GM18517 (cell line): Measurements from ENCODE around the gene RGS12.

Experiments
- ATAC-seq: cut with Tn5 transposase; IDR thresholded peaks from one replicate; pipeline ENCODE4 v1.9.1; 2021; ENCODE audit warnings: mild to moderate bottlenecking, moderate library complexity; ENCODE audit not compliant: unreplicated experiment

The RGS12 gene

DNA sequence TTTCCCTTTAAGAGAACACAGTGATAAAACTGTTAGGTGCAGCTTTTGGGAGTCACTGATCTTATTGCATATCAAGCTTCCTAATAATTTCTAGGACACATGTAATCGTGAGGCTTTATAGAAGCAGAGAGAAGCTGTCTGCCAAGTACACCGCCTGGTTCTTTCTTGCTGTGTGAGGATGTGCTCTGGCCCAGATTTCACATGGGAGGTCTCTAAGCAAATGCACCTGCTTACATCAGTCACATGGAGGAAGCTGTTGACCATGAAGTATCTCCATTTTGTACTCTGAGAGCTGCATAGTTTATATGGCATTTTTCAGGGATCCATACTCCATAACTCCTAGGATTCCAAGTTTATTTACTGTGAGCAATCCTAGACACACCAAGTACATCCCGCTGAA lies 37.1 kb downstream of the RGS12 start:
- ATAC-seq = no peak

DNA sequence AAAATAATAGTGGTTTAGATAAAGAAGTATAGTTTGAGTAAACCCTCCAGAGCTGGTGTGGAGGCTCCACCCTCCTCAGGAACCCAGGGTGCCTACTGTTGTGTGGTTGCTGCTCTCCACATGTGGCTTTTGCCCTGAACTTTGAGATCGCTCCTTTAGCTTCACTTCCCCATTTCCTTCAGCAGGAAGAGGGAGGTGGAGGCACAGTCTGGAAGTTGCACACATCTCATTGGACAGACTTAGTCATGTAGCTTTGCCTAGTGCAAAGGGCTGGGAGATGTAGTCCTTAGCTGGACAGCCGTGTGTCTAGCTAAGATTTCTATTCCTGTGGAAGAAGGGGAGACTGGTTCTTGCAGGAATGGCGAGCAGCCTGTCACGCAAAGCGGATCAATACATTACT lies 37.9 kb downstream of the RGS12 start:
- no peak for ATAC-seq

- ATAC-seq = no peak
Measured at GRCh38 chr4:3331511-3332394, 38.9 kb downstream of the RGS12 start.

DNA sequence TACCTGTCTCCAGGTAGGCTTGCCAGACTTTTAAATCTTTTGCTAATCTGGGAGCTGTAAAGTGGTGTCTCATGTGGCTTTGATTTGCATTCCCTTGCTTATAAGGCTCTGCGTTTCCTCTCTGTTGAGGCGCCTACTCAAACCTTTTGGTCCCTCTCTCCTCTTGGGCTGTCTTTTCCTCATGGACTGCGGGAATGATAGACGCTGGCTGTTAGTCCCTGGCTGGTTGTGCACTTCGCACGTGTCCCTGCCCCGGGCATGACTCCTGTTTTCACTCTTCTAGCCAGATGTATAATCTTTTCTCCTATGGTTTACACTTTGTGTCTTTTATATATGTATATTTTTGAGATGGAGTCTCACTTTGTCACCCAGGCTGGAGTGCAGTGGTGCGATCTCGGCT lies 39.7 kb downstream of the RGS12 start:
- ATAC-seq = no peak

DNA sequence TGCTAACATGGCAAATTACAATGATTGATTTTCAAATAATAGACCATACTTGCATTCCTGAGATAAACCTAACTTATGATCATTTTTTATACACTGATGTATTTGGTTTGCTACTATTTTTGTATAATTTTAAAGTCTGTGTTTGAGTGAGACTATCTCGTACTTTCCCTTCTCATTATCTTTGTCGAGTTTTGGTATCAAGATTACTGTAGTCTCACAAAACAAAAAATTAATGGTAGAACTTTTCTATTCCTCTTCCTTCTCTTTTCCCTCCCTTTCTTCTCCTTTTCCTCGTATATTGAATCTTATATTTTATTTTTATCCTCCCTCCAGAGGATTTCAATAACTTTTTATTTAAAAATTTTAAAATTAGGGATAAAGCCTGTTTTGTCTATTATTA lies 41.5 kb downstream of the RGS12 start:
- ATAC-seq = no peak

GRCh38 chr4:3335385-3335784 lies 42.6 kb downstream of the RGS12 start:
- ATAC-seq = no peak

DNA sequence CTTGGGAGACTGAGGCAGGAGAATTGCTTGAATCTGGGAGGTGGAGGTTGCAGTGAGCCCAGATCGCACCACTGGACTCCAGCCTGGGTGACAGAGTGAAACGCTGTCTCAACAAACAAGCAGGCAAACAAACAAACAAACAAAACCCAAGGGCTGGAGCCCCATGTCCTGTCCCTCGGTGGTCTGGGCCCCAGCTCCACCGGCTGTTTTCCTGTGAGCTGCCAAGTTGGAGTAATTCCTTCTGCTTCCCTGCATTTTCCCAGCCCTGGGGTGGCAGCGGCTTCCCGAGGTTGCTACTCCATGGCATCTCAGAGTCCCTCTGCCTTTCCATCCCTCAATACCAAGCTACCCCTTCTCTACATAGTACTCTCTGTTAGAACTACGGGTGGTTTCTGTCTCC lies 43.2 kb downstream of the RGS12 start:
- ATAC-seq = no peak

- no peak for ATAC-seq
Measured at GRCh38 chr4:3336382-3337356, 43.8 kb downstream of the RGS12 start.

DNA sequence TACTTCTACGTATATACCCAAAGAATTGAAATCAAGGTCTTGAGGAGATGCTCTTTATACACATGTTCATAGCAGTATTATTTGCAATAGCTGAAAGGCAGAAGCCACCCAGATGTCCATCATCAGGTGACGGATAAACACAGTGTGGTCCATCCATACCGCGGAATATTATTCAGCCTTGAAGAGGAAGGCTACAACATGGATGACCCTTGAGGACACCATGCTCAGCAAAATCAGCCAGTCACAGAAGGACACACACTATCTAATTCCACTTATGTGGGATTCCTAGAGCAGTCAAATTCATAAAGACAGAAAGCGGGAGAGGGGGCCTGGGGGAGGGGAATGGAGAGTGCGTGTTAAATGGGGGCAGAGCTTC lies 44.5 kb downstream of the RGS12 start:
- no peak for ATAC-seq

DNA sequence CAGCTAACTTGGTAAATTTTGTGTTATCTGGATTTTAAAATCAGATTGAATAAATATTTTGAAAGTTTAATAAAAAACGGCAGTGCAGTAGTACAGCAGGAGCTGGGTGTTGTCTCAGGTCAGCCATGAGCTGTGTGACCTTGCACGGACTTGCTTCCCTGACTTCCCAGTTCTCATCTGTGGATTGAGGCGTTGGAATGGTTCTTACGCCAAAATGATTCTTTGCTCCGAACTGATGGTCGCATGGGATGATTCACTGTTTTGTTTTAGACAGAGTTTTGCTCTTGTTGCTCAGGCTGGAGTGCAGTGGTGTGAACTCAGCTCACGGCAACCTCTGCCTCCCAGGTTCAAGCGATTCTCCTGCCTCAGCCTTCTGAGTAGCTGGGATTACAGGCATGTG lies 45.0 kb downstream of the RGS12 start:
- no peak for ATAC-seq

GRCh38 chr4:3338321-3338838 lies 45.6 kb downstream of the RGS12 start:
- ATAC-seq = no peak

DNA sequence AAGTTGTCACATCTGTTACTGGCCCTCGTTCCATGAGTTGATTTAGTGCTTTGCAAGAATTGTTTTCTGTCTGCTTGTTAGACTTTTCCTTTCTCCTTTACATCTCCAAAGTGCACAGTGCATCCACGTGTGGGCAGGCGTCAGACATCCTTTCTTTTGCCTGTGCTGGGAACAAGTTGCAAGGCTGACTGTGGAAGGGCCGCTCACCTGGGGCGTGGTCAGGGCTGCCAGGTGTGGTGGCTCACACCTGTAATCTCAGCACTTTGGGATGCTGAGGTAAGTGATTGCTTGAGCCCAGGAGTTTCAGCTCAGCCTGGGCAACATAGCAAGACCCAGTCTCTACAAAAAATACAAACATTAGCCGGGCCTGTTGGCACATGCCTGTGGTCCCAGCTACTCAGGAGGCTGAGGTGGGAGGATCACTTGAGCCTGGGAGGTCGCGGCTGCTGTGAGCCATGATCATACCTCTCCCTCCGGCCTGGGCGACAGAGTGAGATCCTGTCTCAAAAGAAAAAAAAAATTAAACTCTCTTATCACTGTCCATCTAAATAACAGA lies 46.2 kb downstream of the RGS12 start:
- no peak for ATAC-seq

DNA sequence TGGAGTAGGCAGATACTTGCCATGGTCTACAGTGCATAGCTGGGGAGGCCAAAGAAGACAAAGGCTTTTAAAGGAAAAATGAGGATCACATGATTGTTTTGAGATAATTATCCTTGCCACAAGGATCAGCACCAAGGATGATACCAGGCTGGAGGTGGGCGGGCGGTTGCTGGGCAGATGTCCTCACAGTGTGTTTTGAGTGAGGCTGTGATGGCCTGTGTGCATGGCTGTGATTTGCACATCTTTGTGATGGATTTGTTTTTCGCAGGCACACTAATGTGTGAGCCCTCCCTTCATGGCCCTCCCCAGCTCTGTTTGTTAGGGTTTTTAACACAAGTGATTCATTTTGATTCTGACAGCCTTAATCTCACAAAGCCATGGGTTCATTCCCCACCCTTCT lies 46.8 kb downstream of the RGS12 start:
- ATAC-seq = no peak

DNA sequence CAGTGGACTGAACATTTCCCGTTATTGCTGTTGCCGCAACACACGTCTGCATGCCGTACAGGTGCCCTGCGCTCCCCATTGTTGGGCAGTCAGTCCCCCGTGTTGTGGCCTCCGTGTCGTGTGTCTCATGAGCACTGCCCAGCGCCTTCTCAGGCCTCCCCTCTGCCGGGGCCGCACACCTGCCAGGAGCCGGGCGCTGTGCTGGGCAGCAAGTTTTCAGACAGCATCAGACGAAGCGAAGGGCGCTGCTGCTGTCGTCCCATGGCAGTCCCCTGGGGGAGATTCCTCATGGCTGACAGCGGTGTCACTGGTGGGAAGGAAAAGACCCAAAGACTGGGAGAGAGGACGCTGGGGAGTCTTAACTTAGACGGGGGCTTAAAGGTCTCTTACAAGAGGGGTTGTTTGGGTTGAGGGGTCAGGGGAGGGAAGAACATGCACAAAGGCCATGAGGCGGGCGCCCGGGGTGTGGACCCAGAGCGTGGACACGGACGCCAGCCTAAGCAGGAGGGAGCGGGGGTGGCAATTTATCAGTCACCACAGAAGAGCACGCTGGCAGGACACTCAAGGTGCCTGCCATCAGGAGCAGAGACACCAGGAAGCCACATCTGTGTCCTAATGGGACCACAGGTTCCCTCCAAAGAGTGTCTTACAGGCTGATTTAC lies 47.3 kb downstream of the RGS12 start:
- no peak for ATAC-seq

DNA sequence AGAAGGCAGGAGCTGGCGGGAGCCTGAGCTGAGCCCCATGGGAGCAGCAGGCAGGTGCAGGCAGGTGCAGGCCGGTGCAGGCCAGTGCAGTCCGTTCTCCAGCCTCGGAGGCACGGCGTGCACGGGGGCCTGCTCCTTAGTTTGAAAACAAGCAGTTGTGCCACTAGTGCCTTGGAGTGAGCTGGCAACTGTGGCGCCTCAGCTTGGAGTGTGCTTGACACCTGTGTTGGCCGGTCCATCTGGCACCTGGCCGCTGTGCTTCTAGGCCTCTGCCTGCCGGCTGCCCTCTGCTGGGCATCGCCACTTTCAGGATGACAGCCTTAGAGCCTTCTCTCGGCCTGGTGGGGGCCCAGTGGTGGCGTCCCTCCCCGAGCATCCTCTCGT lies 47.9 kb downstream of the RGS12 start:
- ATAC-seq = no peak

- no peak for ATAC-seq
Measured at GRCh38 chr4:3341760-3342159, 48.9 kb downstream of the RGS12 start.

DNA sequence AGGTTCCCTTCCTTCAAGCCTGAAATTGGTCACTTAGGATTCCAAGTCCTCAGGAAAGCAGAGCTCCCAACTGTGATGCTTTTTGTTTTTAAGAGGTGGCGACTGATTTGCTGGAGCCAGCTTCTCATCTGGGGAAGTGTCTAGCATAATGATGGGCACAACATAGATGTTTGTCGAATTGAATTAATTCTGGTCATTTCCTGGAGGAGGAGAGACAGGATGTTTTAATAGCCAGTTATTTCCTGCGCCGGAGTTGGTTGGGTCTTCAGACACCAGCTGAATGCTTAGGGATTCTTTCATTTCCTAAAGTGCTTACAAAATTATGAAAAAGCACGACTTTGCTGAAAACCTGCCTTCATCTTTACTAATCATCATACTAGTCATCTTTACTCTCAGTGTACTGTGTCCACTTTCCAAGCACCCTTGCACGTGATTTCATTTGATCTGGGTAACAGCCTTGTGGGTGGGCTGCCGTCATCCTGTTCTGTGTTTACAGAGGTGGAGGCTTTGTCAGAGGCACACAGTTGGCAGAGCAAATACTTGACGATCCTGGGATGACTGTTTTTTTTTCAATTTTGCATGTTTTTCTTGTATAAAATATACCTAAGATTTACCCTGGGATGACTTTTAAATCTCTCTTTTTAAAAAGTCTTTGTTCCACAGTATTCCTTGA lies 49.5 kb downstream of the RGS12 start:
- no peak for ATAC-seq
